Eye (tissue), 1 donor: ENCODE results near the gene HSD17B1.
"Not testable (repeated sequence)": the region's sequence is repeated elsewhere in the genome, so short reads cannot be mapped to it uniquely, and the experiment has no call there.

Source experiments
- DNase-seq: peaks from one replicate; pipeline ENCODE4 v3.0.0-alpha.2; 2015

Gene HSD17B1

DNA sequence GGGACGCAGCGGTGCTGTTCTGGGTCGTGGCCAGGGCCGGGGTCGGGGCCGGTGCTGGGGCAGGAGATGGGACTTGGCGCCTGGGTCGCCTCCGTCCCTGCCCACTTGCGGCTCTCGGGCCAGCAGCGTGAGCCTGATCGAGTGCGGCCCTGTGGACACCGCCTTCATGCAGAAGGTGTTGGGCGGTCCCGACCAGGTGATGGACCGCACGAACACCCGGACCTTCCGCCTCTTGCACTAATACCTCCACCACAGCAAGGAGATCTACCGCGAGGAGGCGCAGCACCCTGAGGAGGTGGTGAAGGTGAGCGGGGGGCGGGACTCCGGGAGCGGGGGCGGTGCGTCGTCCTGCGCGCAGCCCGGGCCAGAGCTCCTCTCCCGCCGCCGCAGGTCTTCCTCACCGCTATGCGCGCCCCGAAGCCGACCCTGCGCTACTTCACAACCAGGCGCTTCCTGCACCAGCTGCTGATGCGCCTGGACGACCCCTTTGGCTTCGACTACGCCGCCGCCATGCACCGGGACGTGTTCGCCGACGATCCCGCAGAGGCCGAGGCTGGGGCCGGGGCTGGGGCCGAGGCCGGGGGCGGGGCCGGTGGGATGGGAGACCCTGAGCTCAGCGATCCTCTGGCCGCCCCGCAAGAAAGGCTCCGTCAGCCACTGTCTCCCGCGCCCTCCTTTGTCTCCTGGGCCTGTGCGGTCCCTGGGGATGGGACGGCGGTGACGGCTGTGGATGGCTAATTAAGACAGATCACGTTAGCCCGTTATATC is 4.5 kb upstream of the HSD17B1 start:
- DNase-seq = peak; percentile 85

- DNase-seq = no peak
Observed at GRCh38 chr17:42548993-42549755, 3.5 kb upstream of the HSD17B1 start.

- no peak for DNase-seq
Observed at GRCh38 chr17:42553161-42553818, 567 bp downstream of the HSD17B1 start.

DNA sequence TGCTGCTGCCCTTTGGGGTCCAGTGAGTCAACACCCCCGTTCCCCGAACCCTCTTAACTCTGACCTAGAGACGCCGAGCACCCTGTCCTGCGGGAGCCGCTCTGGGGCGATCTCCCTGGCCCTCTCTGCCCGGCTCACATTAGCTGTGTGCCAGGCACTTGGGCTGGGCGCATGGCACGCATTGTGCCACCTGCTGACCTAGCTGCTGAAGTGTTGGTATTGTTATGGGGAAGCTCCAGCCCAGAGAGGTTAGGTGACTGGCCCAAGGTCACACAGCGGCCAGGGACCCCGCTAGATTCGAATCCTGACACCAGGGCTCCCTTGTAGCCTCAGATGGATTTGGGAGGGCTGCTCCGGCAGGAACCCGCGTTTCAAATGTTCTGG is 1.1 kb downstream of the HSD17B1 start:
- DNase-seq = no peak

- peak; percentile 95 for DNase-seq
Observed at GRCh38 chr17:42554250-42555121, 1.8 kb downstream of the HSD17B1 start.

DNA sequence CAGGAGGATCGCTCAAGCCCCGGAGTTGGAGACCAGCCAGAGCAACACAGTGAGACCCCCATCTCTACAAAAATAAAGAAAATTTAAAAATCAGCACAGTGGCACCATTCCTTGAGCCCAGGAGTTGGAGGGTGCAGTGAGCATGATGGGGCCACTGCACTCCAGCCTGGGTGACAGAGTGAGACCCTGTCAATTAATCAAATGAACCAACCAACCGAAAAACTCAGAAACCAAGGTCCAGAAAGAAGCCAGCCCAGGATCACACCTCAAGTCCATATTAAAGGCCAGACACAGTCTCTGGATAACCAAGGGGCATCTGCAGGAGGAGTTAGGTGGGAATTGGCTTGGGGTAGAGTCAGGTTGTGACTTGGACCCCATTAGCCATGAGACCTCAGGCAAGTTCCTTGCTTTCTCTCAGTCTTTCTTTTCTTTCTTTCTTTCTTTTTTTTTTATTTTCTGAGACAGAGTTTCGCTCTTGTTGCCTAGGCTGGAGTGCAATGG is 2.4 kb downstream of the HSD17B1 start:
- no peak for DNase-seq

DNA sequence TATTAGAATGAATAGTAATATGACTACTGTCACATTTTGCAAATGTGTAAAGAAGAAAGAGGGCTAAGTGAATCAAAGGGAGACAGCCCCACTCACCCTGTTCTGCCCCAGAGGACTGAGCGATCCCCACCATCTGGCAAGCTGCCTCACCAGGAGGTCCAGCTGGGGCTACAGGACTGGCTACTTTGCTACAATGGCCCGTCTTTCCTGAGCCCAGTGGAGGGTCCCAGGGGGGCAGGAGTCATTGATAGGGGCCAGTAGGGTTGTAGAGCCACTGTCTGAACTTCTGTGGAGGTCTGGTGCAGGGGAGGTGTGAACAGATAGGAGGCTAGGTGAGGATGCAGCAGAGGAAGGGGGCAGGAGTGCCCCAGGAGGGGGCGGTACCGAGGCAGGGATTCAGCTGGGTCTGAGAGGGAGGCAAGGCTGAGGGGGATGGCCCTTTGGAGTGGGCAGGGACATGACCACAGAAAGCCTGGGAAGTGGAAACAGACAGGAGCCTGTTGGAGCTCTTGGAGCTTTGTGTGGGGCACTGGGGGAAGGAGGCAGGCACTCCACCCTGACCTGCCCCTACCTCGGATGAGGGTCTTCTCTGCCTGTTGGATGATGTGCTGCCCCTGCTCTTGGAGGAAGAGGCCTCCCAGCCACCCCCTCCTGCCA is 3.4 kb downstream of the HSD17B1 start:
- not testable (repeated sequence) for DNase-seq

DNA sequence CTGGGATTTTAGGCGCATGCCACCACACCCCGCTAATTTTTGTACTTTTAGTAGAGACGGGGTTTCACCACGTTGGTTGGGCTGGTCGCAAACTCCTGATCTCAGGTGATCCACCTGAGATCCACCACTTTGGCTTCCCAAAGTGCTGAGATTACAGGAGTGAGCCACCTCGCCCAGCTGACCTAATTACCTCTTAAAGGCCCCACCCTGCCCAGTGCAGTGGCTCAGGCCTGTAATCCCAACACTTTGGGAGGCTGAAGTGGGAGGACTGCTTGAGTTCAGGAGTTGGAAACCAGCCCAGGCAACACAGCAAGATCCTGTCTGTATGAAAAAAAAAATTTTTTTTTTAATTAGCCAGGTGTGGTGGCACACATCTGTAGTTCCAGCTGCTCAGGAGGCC is 6.4 kb downstream of the HSD17B1 start:
- no peak for DNase-seq

DNA sequence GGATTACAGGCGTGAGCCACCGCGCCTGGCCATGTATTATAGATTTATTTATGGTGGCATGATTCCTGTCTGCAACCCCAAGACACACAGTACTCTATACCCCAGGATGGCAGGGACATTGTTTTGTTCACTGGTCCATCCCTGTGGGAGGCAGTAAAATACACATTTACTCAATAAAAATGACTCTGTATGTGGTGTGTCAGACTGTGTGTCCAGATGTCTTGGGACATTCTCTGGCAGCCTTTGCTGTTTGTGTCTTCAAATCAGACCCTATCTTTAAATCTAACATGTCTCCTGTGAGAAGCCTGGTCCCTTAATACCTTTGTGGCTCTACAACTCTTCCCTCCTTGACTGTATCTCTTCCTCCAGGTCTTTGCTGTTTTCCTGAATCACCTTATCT is 7.5 kb downstream of the HSD17B1 start:
- DNase-seq = no peak

DNA sequence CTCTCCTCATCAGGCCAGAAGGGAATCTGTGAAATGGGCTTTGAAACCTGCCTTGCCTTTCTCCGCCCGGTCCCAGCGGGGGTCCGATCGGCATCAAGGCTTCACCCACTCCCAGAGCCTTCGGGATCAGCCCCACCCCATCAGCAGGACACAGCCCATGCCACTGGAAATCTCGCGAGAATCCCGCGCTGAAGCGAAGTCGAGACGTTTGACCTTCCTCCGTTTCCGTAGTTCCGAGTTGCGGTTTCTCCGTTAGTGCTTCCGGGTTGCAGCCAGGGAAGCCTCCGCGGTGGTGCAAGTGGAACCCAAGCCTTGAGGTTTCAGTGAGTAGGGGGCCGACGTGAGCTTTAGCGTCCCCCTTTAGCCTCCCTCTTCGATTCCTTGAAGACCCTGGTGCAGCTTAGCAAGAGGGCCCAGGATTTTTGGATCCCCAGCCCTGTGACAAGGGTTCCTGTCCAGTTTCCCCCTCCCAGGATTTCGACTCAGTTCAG is 9.2 kb downstream of the HSD17B1 start, which contains the start of gene COASY:
Gene COASY (plus strand): TSS at position 252 of the 491 bp plus-strand sequence. CDS start 475 bp downstream, outside the sequence.
- DNase-seq = peak; percentile 100

GRCh38 chr17:42562388-42563142 is 9.8 kb downstream of the HSD17B1 start:
- no peak for DNase-seq

DNA sequence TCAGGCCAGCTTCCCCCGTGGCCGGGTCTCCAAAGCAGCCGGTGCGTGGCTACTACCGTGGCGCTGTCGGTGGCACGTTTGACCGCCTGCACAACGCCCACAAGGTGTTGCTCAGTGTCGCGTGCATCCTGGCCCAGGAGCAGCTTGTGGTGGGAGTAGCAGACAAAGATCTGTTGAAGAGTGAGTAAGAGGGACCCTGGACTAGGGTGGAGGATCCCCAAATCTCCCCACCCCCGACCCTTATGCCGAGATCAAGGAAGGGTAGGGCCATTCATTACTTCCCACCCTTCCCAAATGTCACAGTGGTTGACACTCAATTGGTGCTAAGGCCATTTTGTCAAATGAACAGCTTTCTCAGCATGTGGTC is 10.4 kb downstream of the HSD17B1 start:
- no peak for DNase-seq

DNA sequence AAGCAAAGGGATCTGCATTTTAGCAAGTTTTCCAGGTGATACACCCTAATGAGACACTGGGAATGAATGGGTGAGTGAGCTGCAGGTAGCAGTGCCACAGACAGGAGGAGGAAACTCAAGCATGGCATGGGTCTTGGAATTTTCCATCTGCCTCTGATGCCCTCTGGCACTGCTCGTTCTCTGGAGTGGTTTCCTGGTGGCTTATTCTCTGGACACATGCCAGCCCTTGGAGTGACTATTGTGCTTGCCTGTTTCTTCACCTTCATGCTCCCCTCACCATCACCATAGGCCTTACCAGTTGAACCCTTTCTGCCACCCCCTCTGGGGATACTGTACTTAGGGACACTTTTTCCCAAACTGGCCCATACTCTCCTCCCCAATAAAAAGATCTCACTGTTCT is 10.8 kb downstream of the HSD17B1 start:
- DNase-seq = no peak

DNA sequence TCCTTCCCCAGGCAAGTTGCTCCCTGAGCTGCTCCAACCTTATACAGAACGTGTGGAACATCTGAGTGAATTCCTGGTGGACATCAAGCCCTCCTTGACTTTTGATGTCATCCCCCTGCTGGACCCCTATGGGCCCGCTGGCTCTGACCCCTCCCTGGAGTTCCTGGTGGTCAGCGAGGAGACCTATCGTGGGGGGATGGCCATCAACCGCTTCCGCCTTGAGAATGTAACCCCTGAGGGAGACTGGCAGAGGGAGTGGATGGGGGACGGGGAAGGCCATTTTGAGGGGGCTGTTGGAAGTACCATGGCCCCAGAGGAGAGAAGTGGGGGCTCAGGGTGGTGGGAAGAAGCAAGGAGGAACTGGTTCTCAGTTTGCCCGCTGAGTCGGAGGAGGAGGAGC is 11.2 kb downstream of the HSD17B1 start:
- DNase-seq = no peak

GRCh38 chr17:42564815-42565522 is 12.2 kb downstream of the HSD17B1 start:
- no peak for DNase-seq

- no peak for DNase-seq
Observed at GRCh38 chr17:42565523-42566214, 12.9 kb downstream of the HSD17B1 start.

DNA sequence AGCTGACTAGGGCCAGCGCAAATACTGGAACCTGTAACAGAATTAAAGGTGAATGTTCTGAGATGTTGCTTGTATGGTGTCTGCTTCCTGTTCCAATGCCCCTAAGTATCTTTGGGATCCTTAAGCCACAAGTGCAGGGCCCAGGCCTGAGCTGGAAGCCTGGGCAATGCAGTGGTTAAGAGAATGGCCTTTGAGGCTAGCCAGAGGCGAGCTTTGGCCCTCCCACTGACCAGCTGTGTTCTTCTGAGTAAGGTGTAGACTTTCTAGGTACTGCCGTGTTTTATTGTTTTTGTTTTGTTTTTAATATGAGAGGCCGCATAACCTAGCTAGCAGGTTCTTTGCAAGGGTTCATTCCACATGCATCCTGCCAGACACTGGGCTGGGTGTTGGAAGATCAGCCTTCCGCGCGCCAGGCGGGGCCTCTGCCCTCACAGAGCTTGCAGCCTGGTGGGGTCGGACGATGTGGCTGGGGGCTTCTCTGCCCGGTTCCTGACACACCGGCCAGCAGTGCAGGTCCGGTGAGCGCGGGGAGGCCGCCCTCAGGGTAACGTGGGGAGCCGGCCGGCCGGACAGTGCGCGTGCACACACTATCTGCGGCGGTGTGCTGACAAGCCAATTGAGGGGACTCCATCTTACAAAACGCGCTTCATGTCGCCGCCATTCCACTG is 13.6 kb downstream of the HSD17B1 start:
- DNase-seq = no peak

- DNase-seq = peak; percentile 97
Observed at GRCh38 chr17:42566883-42567573, 14.3 kb downstream of the HSD17B1 start, which contains the start of gene MLX. Gene MLX (plus strand): TSS chr17:42567100. CDS start chr17:42567125, 25 bp downstream.
